ENCODE data around the gene AATF. TPM values are rescaled to one million over a fixed set of nuclear protein-coding genes. Genes with fewer than 3 reads are reported as not detected.

The AATF gene
- total and polyA plus RNA-seq, 2 donors (not counting 1 experiment from before 2014, with no cell fraction given), result 23.9 to 54.8 TPM

- POLR2A ChIA-PET, result no interaction called here
- Histone ChIP-seq H3K9me3 (ENCODE audit: control extremely low read depth in 1 of 3, control insufficient read depth in 2 of 3, insufficient read depth in 1 of 3, low read length in 2 of 3) (no peaks in the 10 kb centered on the region), H2AFZ (ENCODE audit: insufficient read depth, low read depth, low read length, poor library complexity, severe bottlenecking) (no peak overlapping the region), H3K79me2 (ENCODE audit: control insufficient read depth, insufficient read depth, low read length) (no peaks in the 10 kb centered on the region), H3K36me3 (replicated peaks in 1 of 2; ENCODE audit: control extremely low read depth in 1 of 2, control insufficient read depth in 1 of 2, extremely low read depth in 1 of 2, insufficient read depth in 2 of 2, low read length in 1 of 2) (peaks cover 9 to 22% of the 10 kb centered on the region in 2 experiments), H3K4me2 (replicated peaks; ENCODE audit: low read depth, low read length, poor library complexity, severe bottlenecking) (no peak overlapping the region), H3K4me3 (ENCODE audit: control extremely low read depth in 1 of 5, extremely low read depth in 1 of 5, insufficient read depth in 1 of 5, low read depth in 2 of 5, low read length in 4 of 5) (no peak overlapping the region), H4K20me1 (ENCODE audit: control insufficient read depth, insufficient read depth, low read length, poor library complexity, severe bottlenecking) (no peaks in the 10 kb centered on the region), H3K4me1 (ENCODE audit: control insufficient read depth in 2 of 2, insufficient read depth in 2 of 2, low read length in 2 of 2) (no peaks in the 10 kb centered on the region), H3K27ac (ENCODE audit: low read length in 2 of 2) (no peak overlapping the region), H3K9ac (ENCODE audit: low read length) (no peak overlapping the region), H3K27me3 (replicated peaks in 1 of 4; ENCODE audit: control extremely low read depth in 1 of 4, control insufficient read depth in 3 of 4, insufficient read depth in 4 of 4, low read length in 3 of 4) (no peaks in the 10 kb centered on the region)
- H3K4me1 Mint-ChIP-seq, result no peaks in the 10 kb centered on the region
- no peak overlapping the region for H3K27ac Mint-ChIP-seq
- no peaks in the 10 kb centered on the region for H3K27me3 Mint-ChIP-seq
- TF ChIP-seq CTCF (IDR thresholded peaks at IDR 0.05) (no peak), EZH2 (IDR thresholded peaks at IDR 0.05; ENCODE audit: borderline replicate concordance, insufficient read depth, low read depth, low read length, poor library complexity, severe bottlenecking) (no peak)
- no peaks in the 10 kb centered on the region for H3K9me3 Mint-ChIP-seq (ENCODE audit: insufficient read depth)
- DNase-seq (no peak), ATAC-seq (ENCODE audit: low read depth) (no peak)
- intact Hi-C loops (cut with micrococcal nuclease), result no loop called here
- WGBS (ENCODE audit: insufficient coverage), result 90% methylated on average over 2 of the region's 2 CpGs
- H3K4me3 Mint-ChIP-seq, result no peak overlapping the region
- CTCF ChIA-PET, result no interaction called here
Measured at GRCh38 chr17:37097154-37097553, 148.4 kb downstream of the AATF start.

GRCh38 chr17:37098152-37098551 is 149.4 kb downstream of the AATF start:
- ATAC-seq (ENCODE audit: low read depth) (no peak), DNase-seq (no peak)
- CTCF ChIA-PET, result no interaction called here
- TF ChIP-seq EZH2 (IDR thresholded peaks at IDR 0.05; ENCODE audit: borderline replicate concordance, insufficient read depth, low read depth, low read length, poor library complexity, severe bottlenecking), result no peak
- no peak for TF ChIP-seq CTCF (IDR thresholded peaks at IDR 0.05)
- H3K4me2 ChIP-seq (replicated peaks; ENCODE audit: low read depth, low read length, poor library complexity, severe bottlenecking), result no peak overlapping the region
- H3K4me3 ChIP-seq (ENCODE audit: control extremely low read depth in 1 of 5, extremely low read depth in 1 of 5, insufficient read depth in 1 of 5, low read depth in 2 of 5, low read length in 4 of 5), result no peak overlapping the region
- H3K27me3 ChIP-seq (replicated peaks in 1 of 4; ENCODE audit: control extremely low read depth in 1 of 4, control insufficient read depth in 3 of 4, insufficient read depth in 4 of 4, low read length in 3 of 4), result no peaks in the 10 kb centered on the region
- POLR2A ChIA-PET, result no interaction called here
- Mint-ChIP-seq H3K27ac (no peak overlapping the region), H3K27me3 (no peaks in the 10 kb centered on the region), H3K4me3 (no peak overlapping the region), H3K9me3 (ENCODE audit: insufficient read depth) (no peaks in the 10 kb centered on the region), H3K4me1 (no peaks in the 10 kb centered on the region)
- WGBS (ENCODE audit: insufficient coverage), result 97% methylated on average over 5 of the region's 5 CpGs
- intact Hi-C loops (cut with micrococcal nuclease), result no loop called here
- H3K9ac ChIP-seq (ENCODE audit: low read length), result no peak overlapping the region
- H3K9me3 ChIP-seq (ENCODE audit: control extremely low read depth in 1 of 3, control insufficient read depth in 2 of 3, insufficient read depth in 1 of 3, low read length in 2 of 3), result no peaks in the 10 kb centered on the region
- no peak overlapping the region for H3K27ac ChIP-seq (ENCODE audit: low read length in 2 of 2)
- no peaks in the 10 kb centered on the region for H4K20me1 ChIP-seq (ENCODE audit: control insufficient read depth, insufficient read depth, low read length, poor library complexity, severe bottlenecking)
- H3K79me2 ChIP-seq (ENCODE audit: control insufficient read depth, insufficient read depth, low read length), result no peaks in the 10 kb centered on the region
- H3K4me1 ChIP-seq (ENCODE audit: control insufficient read depth in 2 of 2, insufficient read depth in 2 of 2, low read length in 2 of 2), result no peaks in the 10 kb centered on the region
- H2AFZ ChIP-seq (ENCODE audit: insufficient read depth, low read depth, low read length, poor library complexity, severe bottlenecking), result no peak overlapping the region
- peaks cover 7 to 30% of the 10 kb centered on the region in 2 experiments for H3K36me3 ChIP-seq (replicated peaks in 1 of 2; ENCODE audit: control extremely low read depth in 1 of 2, control insufficient read depth in 1 of 2, extremely low read depth in 1 of 2, insufficient read depth in 2 of 2, low read length in 1 of 2)

Data from B cell (primary cell).